CD4-positive, alpha-beta T cell treated with Interleukin-15 for 4 hours (primary cell): ENCODE results near the gene PRKAG2.
"Not testable (repeated sequence)": the region's sequence is repeated elsewhere in the genome, so short reads cannot be mapped to it uniquely, and the experiment has no call there.

Source experiments
- DNase-seq: peaks from one replicate; pipeline ENCODE4 v3.0.0-alpha.2; 2020; ENCODE audit warnings: low spot score

Gene PRKAG2

GRCh38 chr7:151876899-151877777 lies at the start of gene PRKAG2:
TSS of gene PRKAG2 (minus strand) at chr7:151877115. CDS start at chr7:151876620, 495 bp downstream.
- DNase-seq: peak; percentile 63

- DNase-seq: no peak
Observed at GRCh38 chr7:151926336-151926712, 49.4 kb upstream of the PRKAG2 start.

- no peak for DNase-seq
Observed at GRCh38 chr7:151925446-151926335, 48.8 kb upstream of the PRKAG2 start.

- DNase-seq: no peak
Observed at GRCh38 chr7:151924508-151924907, 47.6 kb upstream of the PRKAG2 start.

- DNase-seq: no peak
Observed at GRCh38 chr7:151924001-151924400, 47.1 kb upstream of the PRKAG2 start.

- DNase-seq: no peak
Observed at GRCh38 chr7:151923097-151923876, 46.4 kb upstream of the PRKAG2 start.

- DNase-seq: no peak
Observed at GRCh38 chr7:151921451-151921850, 44.5 kb upstream of the PRKAG2 start.

- no peak for DNase-seq
Observed at GRCh38 chr7:151920488-151920887, 43.6 kb upstream of the PRKAG2 start.

- DNase-seq: no peak
Observed at GRCh38 chr7:151919595-151919994, 42.7 kb upstream of the PRKAG2 start.

- DNase-seq: no peak
Observed at GRCh38 chr7:151918510-151918843, 41.6 kb upstream of the PRKAG2 start.

- no peak for DNase-seq
Observed at GRCh38 chr7:151917791-151918509, 41.0 kb upstream of the PRKAG2 start.

GRCh38 chr7:151914051-151914450 lies 37.1 kb upstream of the PRKAG2 start:
- DNase-seq: no peak

GRCh38 chr7:151910655-151911054 lies 33.7 kb upstream of the PRKAG2 start:
- not testable (repeated sequence) for DNase-seq

- not testable (repeated sequence) for DNase-seq
Observed at GRCh38 chr7:151907115-151907514, 30.2 kb upstream of the PRKAG2 start.

GRCh38 chr7:151905766-151906165 lies 28.9 kb upstream of the PRKAG2 start:
- DNase-seq: no peak

GRCh38 chr7:151905353-151905752 lies 28.4 kb upstream of the PRKAG2 start:
- no peak for DNase-seq

GRCh38 chr7:151904270-151904669 lies 27.4 kb upstream of the PRKAG2 start:
- DNase-seq: no peak

- DNase-seq: no peak
Observed at GRCh38 chr7:151903249-151904032, 26.5 kb upstream of the PRKAG2 start.

GRCh38 chr7:151902311-151902710 lies 25.4 kb upstream of the PRKAG2 start:
- DNase-seq: no peak

GRCh38 chr7:151901828-151902227 lies 24.9 kb upstream of the PRKAG2 start:
- no peak for DNase-seq
